Measurements from ENCODE around the gene FAM53B. TPM values are rescaled to one million over a fixed set of nuclear protein-coding genes. Genes with fewer than 3 reads are reported as not detected.

FAM53B gene
- total and polyA plus RNA-seq, 4 donors: 14.6 to 45.4 (median 18.2) TPM

DNA sequence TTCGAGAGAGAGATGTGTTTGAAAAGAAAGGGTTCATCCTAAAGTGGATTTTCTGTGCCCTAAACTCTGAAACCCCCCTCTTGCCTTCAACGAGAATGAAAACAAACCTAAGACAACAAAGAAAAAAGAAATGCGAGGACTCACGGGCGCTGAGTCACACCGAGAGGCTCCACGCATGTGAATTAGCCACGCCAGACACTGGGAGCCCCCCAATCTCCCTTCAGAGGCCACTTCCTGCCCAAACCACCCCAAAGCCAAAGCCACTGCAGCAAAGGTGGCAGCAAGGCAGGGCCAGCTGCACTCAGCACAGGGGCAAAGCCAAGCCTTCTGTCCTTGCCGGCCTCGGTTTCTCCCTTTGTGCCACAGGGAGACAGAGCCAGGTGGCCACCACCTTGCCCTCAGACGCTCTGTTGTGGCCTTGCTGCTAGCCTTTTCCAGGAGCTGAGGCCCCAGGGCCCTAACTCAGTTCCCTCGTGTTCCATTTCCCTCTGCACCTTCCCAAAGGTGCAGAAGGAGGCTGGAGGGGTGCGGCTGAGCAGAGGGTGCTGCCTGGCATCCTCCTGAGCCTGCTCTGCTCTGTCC lies 93.3 kb downstream of the FAM53B start:
- ATAC-seq (ENCODE audit: insufficient read depth, low FRiP score): no peak
- Histone ChIP-seq H3K27me3 (ENCODE audit: control insufficient read depth in 3 of 3, insufficient read depth in 3 of 3, low read length in 2 of 3) (no peaks in the 10 kb centered on the region), H3K27ac (ENCODE audit: low read depth in 1 of 2, low read length in 1 of 2) (peak overlapping the region; percentile 3 to 11), H3K4me3 (no peak overlapping the region), H3K36me3 (ENCODE audit: control insufficient read depth in 4 of 4, insufficient read depth in 4 of 4, low read length in 4 of 4) (peaks cover 0 to 8% (median 2%) of the 10 kb centered on the region in 4 donors), H3K4me1 (ENCODE audit: control insufficient read depth in 5 of 5, insufficient read depth in 5 of 5, low read length in 5 of 5) (peaks cover 10 to 72% (median 33%) of the 10 kb centered on the region in 5 donors), H3K9ac (ENCODE audit: insufficient read depth in 1 of 2, low read length in 2 of 2) (no peak overlapping the region), H3K9me3 (ENCODE audit: control insufficient read depth in 4 of 4, insufficient read depth in 3 of 4, low read length in 3 of 4) (no peaks in the 10 kb centered on the region)
- no peak for DNase-seq
- WGBS, 2 donors: 52 to 73% methylated on average over 13 of the region's 13 CpGs
- no peak for TF ChIP-seq CTCF (IDR thresholded peaks at IDR 0.05; ENCODE audit: control extremely low read depth, extremely low read depth)

DNA sequence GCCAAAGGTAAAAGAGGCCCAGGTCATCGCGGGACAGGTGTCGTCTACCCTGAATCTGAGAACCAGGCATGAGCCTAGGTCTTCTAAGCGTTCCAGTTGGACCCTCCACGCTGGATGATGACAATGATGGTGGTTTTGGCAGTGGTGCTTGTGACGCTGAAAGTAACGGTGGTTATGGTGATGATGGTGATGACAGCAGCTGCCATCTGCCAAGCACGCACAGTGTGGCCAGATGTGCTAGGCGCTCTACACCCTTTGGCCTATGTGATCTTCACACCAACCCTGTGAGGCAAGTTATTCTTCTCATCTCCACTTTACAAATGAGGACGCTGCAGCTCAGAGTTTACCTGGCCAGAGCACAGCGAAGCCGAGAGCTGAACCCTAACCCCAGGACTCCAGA lies 93.9 kb downstream of the FAM53B start:
- Histone ChIP-seq H3K27ac (ENCODE audit: low read depth in 1 of 2, low read length in 1 of 2) (peak overlapping the region in 1 of 2 donors; percentile 23), H3K4me3 (no peak overlapping the region), H3K36me3 (ENCODE audit: control insufficient read depth in 4 of 4, insufficient read depth in 4 of 4, low read length in 4 of 4) (peaks cover 0 to 3% (median 0%) of the 10 kb centered on the region in 4 donors), H3K9ac (ENCODE audit: insufficient read depth in 1 of 2, low read length in 2 of 2) (no peak overlapping the region), H3K9me3 (ENCODE audit: control insufficient read depth in 4 of 4, insufficient read depth in 3 of 4, low read length in 3 of 4) (no peaks in the 10 kb centered on the region), H3K4me1 (ENCODE audit: control insufficient read depth in 5 of 5, insufficient read depth in 5 of 5, low read length in 5 of 5) (peaks cover 10 to 76% (median 36%) of the 10 kb centered on the region in 5 donors), H3K27me3 (ENCODE audit: control insufficient read depth in 3 of 3, insufficient read depth in 3 of 3, low read length in 2 of 3) (no peaks in the 10 kb centered on the region)
- DNase-seq: no peak
- WGBS, 2 donors: 92 to 94% methylated on average over 12 of the region's 12 CpGs
- no peak for ATAC-seq (ENCODE audit: insufficient read depth, low FRiP score)
- no peak for TF ChIP-seq CTCF (IDR thresholded peaks at IDR 0.05; ENCODE audit: control extremely low read depth, extremely low read depth)

DNA sequence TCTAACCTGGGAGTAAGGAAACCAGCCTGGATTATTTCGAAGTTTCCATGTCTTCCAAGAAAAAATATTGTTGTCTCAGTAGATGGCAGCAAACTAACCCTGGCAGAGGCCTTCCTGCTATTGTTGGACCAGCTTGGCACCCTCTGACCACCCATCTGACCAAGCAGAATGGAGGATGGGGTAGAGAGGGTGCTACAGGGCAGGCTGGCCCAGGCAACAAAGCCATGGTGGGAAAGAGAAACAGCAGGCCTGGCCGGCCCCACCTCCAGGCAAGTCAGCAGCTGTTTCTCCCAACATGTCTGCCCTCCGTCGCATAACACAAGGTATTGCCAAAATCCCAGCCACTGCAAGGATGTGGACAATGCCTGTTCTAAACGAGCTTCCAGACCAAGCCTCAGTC lies 95.0 kb downstream of the FAM53B start:
- Histone ChIP-seq H3K4me1 (ENCODE audit: control insufficient read depth in 5 of 5, insufficient read depth in 5 of 5, low read length in 5 of 5) (peaks cover 10 to 74% (median 36%) of the 10 kb centered on the region in 5 donors), H3K9me3 (ENCODE audit: control insufficient read depth in 4 of 4, insufficient read depth in 3 of 4, low read length in 3 of 4) (no peaks in the 10 kb centered on the region), H3K27ac (ENCODE audit: low read depth in 1 of 2, low read length in 1 of 2) (peak overlapping the region; percentile 67 to 86), H3K36me3 (ENCODE audit: control insufficient read depth in 4 of 4, insufficient read depth in 4 of 4, low read length in 4 of 4) (peaks cover 0 to 3% (median 0%) of the 10 kb centered on the region in 4 donors), H3K27me3 (ENCODE audit: control insufficient read depth in 3 of 3, insufficient read depth in 3 of 3, low read length in 2 of 3) (no peaks in the 10 kb centered on the region), H3K9ac (ENCODE audit: insufficient read depth in 1 of 2, low read length in 2 of 2) (peak overlapping the region in 1 of 2 donors; percentile 17), H3K4me3 (no peak overlapping the region)
- no peak for ATAC-seq (ENCODE audit: insufficient read depth, low FRiP score)
- TF ChIP-seq CTCF (IDR thresholded peaks at IDR 0.05; ENCODE audit: control extremely low read depth, extremely low read depth): no peak
- DNase-seq: peak; percentile 78 to 89 (median 86)
- 32 to 53% methylated on average over 5 of the region's 5 CpGs for WGBS, 2 donors
